Ishikawa (cell line): ENCODE data around the gene CORIN.

ENCODE experiments used
- CEBPB ChIP-seq: IDR thresholded peaks from 2 replicates; pipeline ENCODE4 v1.6.1; 2012
- CREB1 ChIP-seq: IDR thresholded peaks from 2 replicates; pipeline ENCODE4 v1.6.1; 2012; ENCODE audit warnings: low read depth
- EGR1 ChIP-seq: IDR thresholded peaks from 2 replicates; pipeline ENCODE4 v1.6.1; 2012
- EP300 ChIP-seq: IDR thresholded peaks from 2 replicates; pipeline ENCODE4 v1.6.1; 2012; ENCODE audit warnings: borderline replicate concordance
- MAX ChIP-seq: IDR thresholded peaks from 2 replicates; pipeline ENCODE4 v1.6.1; 2012
- NFIC ChIP-seq: IDR thresholded peaks from 2 replicates; pipeline ENCODE4 v1.6.1; 2012
- RAD21 ChIP-seq: IDR thresholded peaks from 2 replicates; pipeline ENCODE4 v1.6.1; 2012; ENCODE audit warnings: low read depth
- REST ChIP-seq: IDR thresholded peaks from 2 replicates; pipeline ENCODE4 v1.6.1; 2012; ENCODE audit warnings: low read depth, mild to moderate bottlenecking
- TAF1 ChIP-seq: IDR thresholded peaks from 2 replicates; pipeline ENCODE4 v1.6.1; 2012; ENCODE audit warnings: low read depth, mild to moderate bottlenecking
- TEAD4 ChIP-seq: IDR thresholded peaks from 2 replicates; pipeline ENCODE4 v1.6.1; 2012
- USF1 ChIP-seq: IDR thresholded peaks from 2 replicates; pipeline ENCODE4 v1.6.1; 2012
- YY1 ChIP-seq: IDR thresholded peaks from 2 replicates; pipeline ENCODE4 v1.6.1; 2012; ENCODE audit warnings: low read depth
- ZBTB7A ChIP-seq: IDR thresholded peaks from 2 replicates; pipeline ENCODE4 v1.6.1; 2012; ENCODE audit warnings: low read depth

- no peak for TF ChIP-seq ZBTB7A
- TF ChIP-seq CREB1: no peak
- TF ChIP-seq CEBPB: no peak
- TF ChIP-seq TAF1: no peak
- TF ChIP-seq MAX: no peak
- no peak for TF ChIP-seq EP300
- no peak for TF ChIP-seq RAD21
- TF ChIP-seq REST: no peak
- TF ChIP-seq TEAD4: no peak
- TF ChIP-seq USF1: no peak
- no peak for TF ChIP-seq EGR1
- TF ChIP-seq NFIC: no peak
- no peak for TF ChIP-seq YY1
Observed at GRCh38 chr4:47650584-47651130, 187.2 kb downstream of the CORIN start.
